Measurements from ENCODE around the gene ERCC2.

ERCC2 gene

GRCh38 chr19:45303269-45304060, 66.9 kb downstream of the ERCC2 start:
- H3K9me3 ChIP-seq (ENCODE audit: control insufficient read depth, low read length) = no peaks in the 10 kb centered on the region
- H3K27me3 ChIP-seq (ENCODE audit: control insufficient read depth, insufficient read depth, low read length) = no peaks in the 10 kb centered on the region
- no peaks in the 10 kb centered on the region for H3K4me1 ChIP-seq (ENCODE audit: control insufficient read depth, insufficient read depth, low read length)
- no peaks in the 10 kb centered on the region for H3K36me3 ChIP-seq (ENCODE audit: control insufficient read depth, insufficient read depth, low read length)
- H3K9ac ChIP-seq (ENCODE audit: low read length) = no peak overlapping the region
- no peak overlapping the region for H3K4me3 ChIP-seq (ENCODE audit: low read length)

DNA sequence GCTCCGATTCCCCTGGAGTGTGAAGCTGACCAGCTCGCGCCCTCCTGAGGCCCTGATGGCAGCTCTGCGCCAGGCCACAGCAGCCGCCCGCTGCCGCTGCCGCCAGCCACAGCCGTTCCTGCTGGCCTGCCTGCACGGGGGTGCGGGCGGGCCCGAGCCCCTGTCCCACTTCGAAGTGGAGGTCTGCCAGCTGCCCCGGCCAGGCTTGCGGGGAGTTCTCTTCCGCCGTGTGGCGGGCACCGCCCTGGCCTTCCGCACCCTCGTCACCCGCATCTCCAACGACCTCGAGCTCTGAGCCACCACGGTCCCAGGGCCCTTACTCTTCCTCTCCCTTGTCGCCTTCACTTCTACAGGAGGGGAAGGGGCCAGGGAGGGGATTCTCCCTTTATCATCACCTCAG, 68.0 kb downstream of the ERCC2 start:
- Histone ChIP-seq H3K4me3 (ENCODE audit: low read length) (no peak overlapping the region), H3K9ac (ENCODE audit: low read length) (no peak overlapping the region), H3K4me1 (ENCODE audit: control insufficient read depth, insufficient read depth, low read length) (no peaks in the 10 kb centered on the region), H3K36me3 (ENCODE audit: control insufficient read depth, insufficient read depth, low read length) (peaks cover 4% of the 10 kb centered on the region), H3K9me3 (ENCODE audit: control insufficient read depth, low read length) (no peaks in the 10 kb centered on the region), H3K27me3 (ENCODE audit: control insufficient read depth, insufficient read depth, low read length) (no peaks in the 10 kb centered on the region)
